Gastrocnemius medialis (tissue), 4 donors: ENCODE results near the gene ATF4.

Experiments used
- POLR2A ChIP-seq, 2 donors: fragments of 450-650 bp; IDR thresholded peaks; one replicate each; pipeline ENCODE4 v1.6.1; 2017; ENCODE audit warnings: antibody characterized with exemption in 2 of 2, mild to moderate bottlenecking in 2 of 2, moderate library complexity in 2 of 2
- TF ChIP-seq, protein P1 (sequence below), 5 experiments: fragments of 450-650 bp in 3 of 5; fragments of 200-600 bp in 2 of 5; sonication (generic) in 2 of 5; IDR thresholded peaks in 4 of 5; conservative IDR thresholded peaks in 1 of 5; 1 replicate in 4 of 5; 2 replicates in 1 of 5; pipeline ENCODE4 v1.5.1; 2016 to 2019; ENCODE audit warnings: antibody characterized with exemption in 5 of 5, mild to moderate bottlenecking in 3 of 5, moderate library complexity in 3 of 5

DNA sequence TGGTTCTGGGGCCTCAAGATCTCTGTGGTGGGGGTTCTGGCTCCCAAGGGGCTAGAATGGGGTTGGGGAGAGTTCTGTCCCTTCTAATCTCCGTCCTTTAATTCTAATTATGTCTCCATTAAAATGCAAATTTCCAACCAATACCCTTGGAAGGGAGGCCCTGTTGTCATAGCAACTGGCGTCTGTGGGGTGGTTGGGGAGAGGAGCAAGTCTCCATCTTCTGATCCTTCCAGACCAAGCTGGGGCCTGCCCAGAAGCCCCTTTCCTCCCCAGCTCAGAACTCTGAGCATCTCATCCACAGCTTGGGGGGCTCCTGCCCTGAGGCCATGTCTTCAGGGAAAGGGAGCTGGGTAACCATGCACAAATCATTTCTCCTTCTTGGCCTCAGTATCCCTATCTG, 17.6 kb downstream of the ATF4 start:
- TF ChIP-seq, protein P1, sequence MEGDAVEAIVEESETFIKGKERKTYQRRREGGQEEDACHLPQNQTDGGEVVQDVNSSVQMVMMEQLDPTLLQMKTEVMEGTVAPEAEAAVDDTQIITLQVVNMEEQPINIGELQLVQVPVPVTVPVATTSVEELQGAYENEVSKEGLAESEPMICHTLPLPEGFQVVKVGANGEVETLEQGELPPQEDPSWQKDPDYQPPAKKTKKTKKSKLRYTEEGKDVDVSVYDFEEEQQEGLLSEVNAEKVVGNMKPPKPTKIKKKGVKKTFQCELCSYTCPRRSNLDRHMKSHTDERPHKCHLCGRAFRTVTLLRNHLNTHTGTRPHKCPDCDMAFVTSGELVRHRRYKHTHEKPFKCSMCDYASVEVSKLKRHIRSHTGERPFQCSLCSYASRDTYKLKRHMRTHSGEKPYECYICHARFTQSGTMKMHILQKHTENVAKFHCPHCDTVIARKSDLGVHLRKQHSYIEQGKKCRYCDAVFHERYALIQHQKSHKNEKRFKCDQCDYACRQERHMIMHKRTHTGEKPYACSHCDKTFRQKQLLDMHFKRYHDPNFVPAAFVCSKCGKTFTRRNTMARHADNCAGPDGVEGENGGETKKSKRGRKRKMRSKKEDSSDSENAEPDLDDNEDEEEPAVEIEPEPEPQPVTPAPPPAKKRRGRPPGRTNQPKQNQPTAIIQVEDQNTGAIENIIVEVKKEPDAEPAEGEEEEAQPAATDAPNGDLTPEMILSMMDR (IDR thresholded peaks at IDR 0.05 in 4 of 5, conservative IDR thresholded peaks at IDR 0.05 in 1 of 5): no peak
- TF ChIP-seq POLR2A (IDR thresholded peaks at IDR 0.05): no peak
